ENCODE results near the gene MARCHF5.
A peak's percentile ranks its signal among the peaks of the same experiment; 100 is the strongest.

The MARCHF5 gene

GRCh38 chr10:92290837-92291615, at the start of gene MARCHF5, which contains the start of gene CPEB3:
Gene MARCHF5 (plus strand): TSS chr10:92291167. CDS start chr10:92291495, 328 bp downstream.
Gene CPEB3 (minus strand): TSS chr10:92291078. CDS start chr10:92240350, 50,728 bp downstream.
- DNase-seq = peak; percentile 81

DNA sequence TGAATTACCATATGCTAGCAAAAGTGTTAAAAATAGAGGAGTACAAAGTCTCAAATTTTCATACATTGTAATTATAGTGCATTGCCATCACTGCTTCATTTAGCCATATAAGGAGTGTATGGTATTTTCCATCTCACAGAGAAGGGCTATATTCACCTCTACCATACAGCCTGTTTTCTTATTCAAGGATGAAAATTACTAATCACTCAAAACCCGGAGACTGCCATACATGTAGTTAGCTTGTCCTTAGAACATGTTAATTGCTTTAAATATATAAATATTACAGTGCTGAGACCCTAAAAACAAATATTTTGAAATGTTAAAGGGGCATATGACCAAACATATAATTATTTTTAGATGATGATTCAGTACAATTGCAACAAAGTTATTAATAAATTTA, 49.5 kb upstream of the MARCHF5 start:
- DNase-seq = no peak

DNA sequence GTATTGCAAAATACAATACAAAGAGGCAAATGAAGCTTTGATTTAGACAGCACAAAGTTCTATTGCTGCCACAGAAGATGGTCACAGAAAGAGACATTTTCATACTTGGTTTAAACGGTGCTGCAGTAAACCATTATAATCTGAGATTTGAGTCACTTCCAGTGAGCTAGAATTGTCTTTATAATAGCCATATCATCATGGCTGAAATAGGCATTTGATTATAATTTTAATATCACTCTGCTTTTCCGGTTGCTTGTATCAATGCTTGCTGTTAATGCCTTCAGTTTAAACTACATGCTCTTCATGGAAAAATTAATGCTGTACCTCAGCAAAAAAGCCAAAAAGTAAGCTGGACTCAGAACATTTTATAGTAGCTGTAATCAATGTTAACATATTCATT, 48.6 kb upstream of the MARCHF5 start:
- DNase-seq = no peak

GRCh38 chr10:92242910-92243671, 47.9 kb upstream of the MARCHF5 start:
- DNase-seq = peak; percentile 47

- no peak for DNase-seq
These were observed 46.2 kb upstream of the MARCHF5 start for GRCh38 chr10:92244796-92245195.

DNA sequence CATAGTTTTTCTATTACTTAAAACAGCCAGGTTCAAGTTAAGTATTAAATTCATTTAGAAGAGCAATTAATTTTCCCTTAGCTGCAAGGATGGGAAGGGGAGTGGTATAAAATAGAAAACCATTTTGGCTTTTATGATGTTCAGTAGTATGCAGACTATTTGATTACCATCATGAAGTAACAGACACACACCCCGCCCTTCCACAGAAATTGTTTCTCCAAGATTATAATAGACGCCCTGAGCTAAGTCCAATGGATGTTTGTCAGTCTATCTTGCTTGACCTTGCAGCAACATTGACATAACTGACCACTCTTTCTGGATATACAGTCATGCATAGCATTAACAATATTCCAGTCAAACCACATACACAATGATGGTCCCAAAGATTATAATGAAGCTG, 42.4 kb upstream of the MARCHF5 start:
- DNase-seq = no peak

DNA sequence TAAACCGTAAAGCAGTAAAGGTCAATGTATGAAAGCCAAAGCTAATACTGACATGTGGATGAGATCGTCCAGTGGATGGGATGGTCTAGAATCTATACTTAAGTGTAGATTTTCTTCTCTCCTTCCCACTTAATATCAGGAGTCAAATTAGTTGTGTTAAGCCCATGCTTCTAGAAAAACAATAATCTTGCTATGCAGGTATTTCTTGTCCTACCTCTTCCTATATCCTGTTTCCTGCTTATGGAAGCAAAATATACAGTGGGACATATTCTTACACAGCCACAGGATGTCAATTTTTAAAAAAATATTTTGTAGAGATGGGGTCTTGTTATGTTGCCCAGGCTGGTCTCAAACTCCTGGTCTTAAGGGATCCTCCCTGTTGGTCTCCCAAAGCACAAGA, 27.6 kb upstream of the MARCHF5 start:
- no peak for DNase-seq

- DNase-seq = no peak
These were observed 26.7 kb upstream of the MARCHF5 start for GRCh38 chr10:92264249-92264648.

- no peak for DNase-seq
These were observed 25.2 kb upstream of the MARCHF5 start for GRCh38 chr10:92265687-92266258.

- no peak for DNase-seq
These were observed 23.6 kb upstream of the MARCHF5 start for GRCh38 chr10:92267343-92267742.

DNA sequence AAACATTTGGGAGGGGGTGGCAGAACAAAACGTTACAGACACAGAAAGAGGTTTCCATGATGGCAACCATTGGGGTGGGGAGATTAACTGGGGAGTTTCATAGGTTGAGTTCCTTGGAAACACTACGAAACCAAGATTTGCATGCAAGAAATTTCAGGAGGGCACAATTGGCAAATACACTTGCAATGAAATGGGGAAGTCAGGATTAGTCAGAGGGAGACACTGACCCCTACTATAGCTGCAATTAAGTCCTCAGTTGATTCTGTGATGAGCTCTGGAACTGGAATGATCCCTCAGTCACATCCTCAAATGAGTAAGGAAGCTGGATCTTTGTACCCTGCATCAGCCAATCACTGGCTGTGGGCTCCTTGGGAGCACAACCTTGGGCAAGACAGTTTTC, 22.2 kb upstream of the MARCHF5 start:
- DNase-seq = no peak

DNA sequence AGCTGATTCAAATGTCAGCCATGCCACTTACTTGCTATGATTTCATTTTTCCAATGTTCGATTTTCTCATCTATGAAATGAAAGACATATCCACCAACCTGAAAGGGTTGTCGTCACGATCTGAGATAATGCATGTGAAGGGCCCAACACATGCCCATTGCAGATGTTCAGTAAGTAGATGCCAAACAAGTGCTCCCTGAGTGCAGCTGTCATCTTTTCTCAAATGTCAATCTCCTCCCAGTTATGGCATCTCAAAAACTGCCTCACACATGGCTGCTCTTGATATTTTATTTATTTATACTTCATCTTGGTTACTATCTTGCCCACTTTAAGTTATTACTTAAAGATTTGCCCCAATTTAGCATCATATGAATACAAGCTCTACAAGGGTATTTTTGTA, 16.9 kb upstream of the MARCHF5 start:
- no peak for DNase-seq

DNA sequence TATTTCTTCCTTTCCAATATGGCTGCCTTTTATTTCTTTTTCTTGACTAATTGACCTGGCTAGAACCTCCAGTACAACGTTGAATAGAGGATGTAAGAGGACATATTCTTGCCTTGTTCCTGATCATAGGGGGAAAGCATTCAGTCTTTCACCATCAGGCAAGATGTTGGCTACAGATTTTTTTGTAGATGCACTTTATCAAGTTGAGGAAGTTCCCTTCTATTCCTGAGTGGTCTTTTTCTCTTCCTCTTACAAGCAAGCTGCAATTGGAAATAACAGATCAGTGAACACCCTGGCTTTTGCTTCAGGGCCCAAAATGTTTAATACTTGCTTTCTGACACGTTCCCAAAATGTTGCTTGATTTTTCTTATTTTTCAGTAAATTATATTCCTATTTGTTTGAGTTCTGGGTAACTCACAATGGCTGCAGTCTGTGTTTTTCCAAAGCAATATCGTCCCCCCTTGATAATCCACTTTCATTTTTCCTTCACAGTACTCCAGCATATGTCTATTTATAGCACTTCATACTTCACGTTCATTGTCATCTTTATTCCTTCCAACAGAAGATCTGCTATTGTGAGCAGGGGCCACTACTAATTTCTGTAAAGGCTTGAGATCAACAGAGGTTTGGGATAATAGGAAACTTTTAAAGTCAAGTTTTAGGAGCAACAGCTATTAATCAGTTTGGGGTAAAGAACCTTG, 11.8 kb upstream of the MARCHF5 start:
- no peak for DNase-seq

DNA sequence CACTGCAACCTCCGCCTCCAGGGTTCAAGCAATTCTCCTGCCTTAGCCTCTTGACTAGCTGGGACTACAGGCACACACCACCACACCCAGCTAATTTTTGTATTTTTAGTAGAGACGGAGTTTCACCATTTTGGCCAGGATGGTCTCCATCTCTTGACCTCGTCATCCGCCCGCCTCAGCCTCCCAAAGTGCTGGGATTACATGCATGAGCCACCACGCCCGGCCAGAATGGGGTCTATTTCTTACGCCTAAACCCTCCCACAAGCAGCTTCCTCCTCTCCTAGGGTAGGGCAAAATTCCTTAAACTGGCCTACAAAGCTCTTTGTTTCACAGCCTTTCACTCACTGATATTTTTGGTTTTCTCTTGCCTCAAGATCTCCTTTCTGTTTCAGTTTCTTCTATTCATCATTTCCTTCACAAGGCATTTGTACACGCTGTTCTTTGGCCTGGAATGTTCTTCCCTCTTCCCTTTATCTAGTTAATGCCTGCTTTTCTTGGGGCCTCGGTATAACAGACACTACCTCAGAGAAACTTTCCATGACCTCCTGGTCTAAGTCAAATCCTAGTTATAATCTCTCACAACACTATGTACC, 6.8 kb upstream of the MARCHF5 start:
- DNase-seq = no peak

DNA sequence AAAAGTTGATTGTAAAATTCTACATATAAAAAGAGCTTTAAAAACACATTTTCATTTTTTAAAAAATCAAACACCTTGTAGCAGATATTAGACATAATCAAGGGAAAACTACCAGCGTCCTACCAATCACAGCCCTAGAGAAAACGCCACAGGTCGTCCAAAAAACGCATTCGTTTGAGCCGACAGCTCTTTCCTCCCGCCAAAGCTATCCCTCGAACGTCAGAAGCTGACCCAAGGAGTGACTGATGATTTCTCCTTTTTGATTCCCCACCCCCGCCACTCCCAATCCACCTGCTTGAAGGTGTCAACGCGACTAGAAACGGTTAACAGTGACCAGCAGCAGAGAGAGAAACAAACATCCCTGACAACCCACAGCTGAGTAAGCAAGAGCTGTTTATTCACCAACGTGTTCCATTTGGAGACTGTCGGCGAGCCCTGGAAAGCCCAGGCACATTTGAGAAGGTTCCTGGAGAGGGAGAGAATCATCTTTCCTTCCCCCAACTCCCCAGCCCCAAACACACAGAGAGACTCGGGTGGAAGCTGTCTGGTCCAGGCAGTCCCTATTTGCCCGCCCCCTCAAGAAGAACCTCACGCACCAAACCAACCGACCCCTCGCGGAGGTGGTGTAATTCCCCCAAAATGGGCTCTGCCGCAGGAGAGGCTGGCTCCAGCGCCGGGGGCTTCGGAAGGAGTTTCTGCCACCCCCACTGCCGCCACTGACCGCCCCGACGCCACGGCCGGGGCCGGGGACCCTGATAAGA, 711 bp upstream of the MARCHF5 start:
- DNase-seq = no peak

GRCh38 chr10:92291616-92291865, 574 bp downstream of the MARCHF5 start:
- no peak for DNase-seq

GRCh38 chr10:92291921-92292845, 1.2 kb downstream of the MARCHF5 start:
- no peak for DNase-seq

GRCh38 chr10:92298487-92298886, 7.5 kb downstream of the MARCHF5 start:
- no peak for DNase-seq

DNA sequence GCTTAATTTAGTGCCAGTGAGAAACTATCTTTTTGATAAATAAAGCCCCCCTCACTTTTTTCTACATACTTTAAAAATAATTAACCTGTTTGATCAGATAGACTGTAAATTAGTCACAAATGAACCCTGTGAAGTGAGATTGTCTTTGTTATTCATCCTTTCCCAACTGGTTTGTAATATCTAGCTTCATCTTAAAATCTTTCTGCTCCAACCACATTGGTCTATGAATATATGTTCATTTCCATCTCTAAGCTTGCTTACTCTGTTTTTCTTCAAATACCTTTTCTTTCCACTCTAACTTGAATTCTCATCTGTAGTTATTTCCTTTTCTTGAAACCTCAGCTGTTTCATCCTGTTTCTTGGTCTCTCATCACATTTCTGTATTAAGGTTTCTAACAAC, 12.1 kb downstream of the MARCHF5 start:
- DNase-seq = no peak

DNA sequence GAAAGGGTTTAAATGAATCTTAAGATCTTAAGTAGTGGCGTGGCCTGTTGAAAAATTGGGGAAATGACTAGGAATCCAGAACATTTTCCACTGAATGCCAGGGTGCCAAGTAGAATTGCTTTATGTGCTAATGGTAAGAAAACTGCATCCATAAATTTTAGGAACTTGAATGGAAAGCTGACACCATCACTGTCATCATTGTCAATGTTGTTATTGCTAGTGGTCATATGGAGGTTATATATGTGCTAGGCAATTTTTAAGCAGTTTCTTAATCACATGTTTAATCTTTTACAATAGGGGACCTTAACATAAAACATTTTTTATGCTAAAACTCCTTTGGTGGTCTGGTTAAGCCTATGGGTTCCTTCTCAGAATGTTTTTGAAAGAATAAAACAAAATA, 13.1 kb downstream of the MARCHF5 start:
- no peak for DNase-seq

All from NCI-H1048 (cell line).